K562 (cell line): ENCODE results near the gene NPDC1. TPM values are rescaled to one million over a fixed set of nuclear protein-coding genes. Genes with fewer than 3 reads are reported as not detected.

Experiments
- ATAC-seq: fragments of 200-7000 bp; cut with Tn5 transposase; 3 replicates; pipeline ENCODE4 v1.9.1; 2020; ENCODE audit warnings: moderate library complexity
- BruUV-seq: library from RNA; stranded (reverse); fragments of 400-500 nt; replicated peaks from 2 replicates; lab custom pipeline; 2021; lab: Mats Ljungman, UMichigan
- CTCF ChIA-PET: fragments of 300-600 bp; formaldehyde crosslinking; extraction: SDS; loops from one replicate; lab custom pipeline; 2021; ENCODE audit warnings: low intra/inter-chr PET ratio; lab: Yijun Ruan, JAX
- POLR2A ChIA-PET: fragments of 300-600, 350-650 bp; sonication (Branson Sonifier 250); formaldehyde crosslinking; extraction: SDS; loops from one replicate; lab custom pipeline; 2021; ENCODE audit warnings: antibody characterized with exemption, inconsistent platforms; lab: Yijun Ruan, JAX
- DNase-seq, 4 experiments: peaks; one replicate each; pipeline versions ENCODE4 v3.0.0 to v3.0.0-alpha.2; 2011 to 2018; ENCODE audit warnings: low spot score in 3 of 4, mixed read lengths in 3 of 4; ENCODE audit errors: extremely low read depth in 1 of 4
- FAIRE-seq: peaks from 2 replicates; lab custom pipeline; 2011; peaks lifted over from hg19 to GRCh38; lab: Jason Lieb, UNC
- H2AFZ ChIP-seq: 2 replicates; pipeline ENCODE4 v1.6.0; 2011; ENCODE audit warnings: low read depth, low read length, control low read depth, inconsistent platforms
- H3K27ac ChIP-seq: fragments of 200-600 bp; 3 replicates; pipeline ENCODE4 v1.8.0; 2011; ENCODE audit warnings: low read depth, mild to moderate bottlenecking, control low read depth, inconsistent platforms, low read length, moderate library complexity, mixed read lengths; ENCODE audit errors: extremely low read depth
- H3K27me3 ChIP-seq, 2 experiments: fragments of 300-600 bp in 1 of 2; 2 replicates in 1 of 2; 3 replicates in 1 of 2; pipeline versions ENCODE4 v1.6.0 to v1.8.0; 2011; ENCODE audit warnings: inconsistent platforms in 2 of 2, low read length in 2 of 2, mild to moderate bottlenecking in 1 of 2, mixed read lengths in 1 of 2, moderate library complexity in 1 of 2; ENCODE audit not compliant: control insufficient read depth in 2 of 2, insufficient read depth in 2 of 2
- H3K36me3 ChIP-seq: fragments of 300-600 bp; 3 replicates; pipeline ENCODE4 v1.8.0; 2011; ENCODE audit warnings: mild to moderate bottlenecking, low read length, inconsistent platforms; ENCODE audit not compliant: control insufficient read depth, insufficient read depth
- H3K4me1 ChIP-seq, 2 experiments: fragments of 200-600 bp in 1 of 2; replicated peaks in 1 of 2; 2 replicates in 1 of 2; 3 replicates in 1 of 2; pipeline versions ENCODE4 v1.5.1 to v1.8.0; 2011; ENCODE audit warnings: inconsistent platforms in 2 of 2, low read length in 2 of 2, mild to moderate bottlenecking in 1 of 2, mixed read lengths in 1 of 2, moderate library complexity in 1 of 2; ENCODE audit not compliant: control insufficient read depth in 2 of 2, insufficient read depth in 2 of 2
- H3K4me2 ChIP-seq: 2 replicates; pipeline ENCODE4 v1.6.1; 2011; ENCODE audit warnings: low read length, control low read depth, inconsistent platforms, mixed read lengths; ENCODE audit not compliant: insufficient read depth
- H3K4me3 ChIP-seq: fragments of 200-600 bp; sonication (generic), shearing (Covaris generic); 2 replicates; pipeline ENCODE4 v1.5.1; 2016; ENCODE audit warnings: control low read depth, inconsistent platforms
- H3K79me2 ChIP-seq: fragments of 200-600 bp; 3 replicates; pipeline ENCODE4 v1.8.0; 2011; ENCODE audit warnings: low read length, inconsistent platforms; ENCODE audit not compliant: control insufficient read depth, insufficient read depth
- H3K9ac ChIP-seq, 2 experiments: 2 replicates each; pipeline versions ENCODE4 v1.6.0 to v1.6.1; 2011; ENCODE audit warnings: low read depth in 2 of 2, low read length in 2 of 2, control low read depth in 1 of 2, inconsistent platforms in 1 of 2, mild to moderate bottlenecking in 1 of 2, mixed read lengths in 1 of 2; ENCODE audit not compliant: insufficient read depth in 1 of 2
- H3K9me1 ChIP-seq: one replicate; pipeline ENCODE4 v1.6.0; 2011; ENCODE audit warnings: inconsistent platforms, mild to moderate bottlenecking, low read length, moderate library complexity; ENCODE audit not compliant: control insufficient read depth, insufficient read depth
- H3K9me3 ChIP-seq: replicated peaks from 2 replicates; pipeline ENCODE4 v1.5.1; 2011; ENCODE audit warnings: low read depth, low read length, inconsistent platforms; ENCODE audit not compliant: control insufficient read depth, insufficient read depth
- H4K20me1 ChIP-seq: replicated peaks from 2 replicates; pipeline ENCODE4 v1.6.1; 2011; ENCODE audit warnings: low read length, inconsistent platforms, mixed read lengths; ENCODE audit not compliant: control insufficient read depth, insufficient read depth
- GTF2F1 ChIP-seq: IDR thresholded peaks from 2 replicates; pipeline ENCODE4 v1.6.1; 2011; ENCODE audit warnings: low read depth, low read length, improper control_type of control experiment
- MBD2 ChIP-seq: sonication (generic); IDR thresholded peaks from 2 replicates; pipeline ENCODE4 v1.6.1; 2016; ENCODE audit warnings: low read depth, borderline replicate concordance
- MCM3 ChIP-seq: fragments of 450-650 bp; IDR thresholded peaks from 2 replicates; pipeline ENCODE4 v1.6.1; 2016
- PML ChIP-seq: IDR thresholded peaks from 2 replicates; pipeline ENCODE4 v1.6.1; 2012; ENCODE audit warnings: low read length, inconsistent platforms
- PPARD ChIP-seq: fragments of 250-450 bp; sonication (Bioruptor Pico); IDR thresholded peaks from 2 replicates; pipeline ENCODE4 v1.8.0; 2022; ENCODE audit warnings: inconsistent platforms, mild to moderate bottlenecking, moderate library complexity
- SIN3A ChIP-seq, 2 experiments: fragments of 150-350 bp in 1 of 2; IDR thresholded peaks; 2 replicates each; pipeline ENCODE4 v1.6.1; 2011 to 2016; ENCODE audit warnings: borderline replicate concordance in 2 of 2, low read depth in 2 of 2, low read length in 2 of 2, mild to moderate bottlenecking in 2 of 2, moderate library complexity in 2 of 2; ENCODE audit not compliant: control insufficient read depth in 1 of 2
- SNIP1 ChIP-seq: fragments of 450-650 bp; IDR thresholded peaks from 2 replicates; pipeline ENCODE4 v1.7.1; 2017; ENCODE audit warnings: low read depth, mild to moderate bottlenecking
- SNRNP70 ChIP-seq: fragments of 200-400 bp; formaldehyde crosslinking; optimal IDR thresholded peaks from 2 replicates; pipeline ENCODE3; 2017; ENCODE audit warnings: low read depth, low read length
- ZNF551 ChIP-seq: fragments of 250-450 bp; sonication (Bioruptor Pico); IDR thresholded peaks from 2 replicates; pipeline ENCODE4 v1.5.0; 2021; ENCODE audit warnings: mild to moderate bottlenecking, moderate library complexity
- WGBS: fragments of 100-300 bp; shearing (Covaris generic); methylation state at CpG from one replicate; pipeline ENCODE4 v1.1.6; 2016; ENCODE audit warnings: low coverage, mixed read lengths; ENCODE audit not compliant: insufficient coverage; ENCODE audit errors: missing lambda C conversion rate; 5-methylcytosine and 5-hydroxymethylcytosine counted together
- in situ Hi-C: fragments of 300-500 bp; cut with MboI; formaldehyde crosslinking; loops from 4 replicates; pipeline ENCODE4 v1.15.0; 2018; ENCODE audit warnings: inconsistent platforms, mixed read lengths
- intact Hi-C: fragments of 100-400 bp; cut with micrococcal nuclease; formaldehyde crosslinking; loops from 2 replicates; pipeline ENCODE4 v1.14.2; 2022
- polyA plus RNA-seq, 8 experiments: library from polyadenylated mRNA; depleted of rRNA in 4 of 8; stranded (reverse) in 5 of 8; unstranded in 3 of 8; fragments of >200 nt; fragmentation: Nextera tagmentation in 2 of 8; fragmentation: Illumina TruSeq in 1 of 8; extraction: Ambion mirVana in 2 of 8; extraction: Trizol in 1 of 8; gene quantifications; 2 replicates each; pipeline versions ENCODE4 v1.2.1 to v1.2.3, GENCODE V29; 2011 to 2014; ENCODE audit warnings: inconsistent platforms in 1 of 8, missing spikeins in 1 of 8
- total RNA-seq, 7 experiments: library from RNA; depleted of rRNA in 6 of 7; stranded (reverse); fragments of >200 nt in 6 of 7; fragmentation: Illumina TruSeq in 2 of 7; extraction: Trizol in 2 of 7; gene quantifications; 2 replicates each; pipeline versions ENCODE4 v1.2.1 to v1.2.3, GENCODE V29; 2011 to 2021; ENCODE audit warnings: low replicate concordance in 1 of 7
- TF ChIP-seq, protein P1 (sequence below), 2 experiments: fragments of 150-350 bp in 1 of 2; IDR thresholded peaks; 2 replicates each; pipeline ENCODE4 v1.6.1; 2012 to 2016; ENCODE audit warnings: low read depth in 2 of 2, low read length in 2 of 2, mild to moderate bottlenecking in 1 of 2, moderate library complexity in 1 of 2

The NPDC1 gene
- total and polyA plus RNA-seq, 9 of the 15 experiments (the other 6 are each of a cell fraction or from before 2014, with no cell fraction given) = 0.06 to 2.1 (median 0.53) TPM; not detected in 3

DNA sequence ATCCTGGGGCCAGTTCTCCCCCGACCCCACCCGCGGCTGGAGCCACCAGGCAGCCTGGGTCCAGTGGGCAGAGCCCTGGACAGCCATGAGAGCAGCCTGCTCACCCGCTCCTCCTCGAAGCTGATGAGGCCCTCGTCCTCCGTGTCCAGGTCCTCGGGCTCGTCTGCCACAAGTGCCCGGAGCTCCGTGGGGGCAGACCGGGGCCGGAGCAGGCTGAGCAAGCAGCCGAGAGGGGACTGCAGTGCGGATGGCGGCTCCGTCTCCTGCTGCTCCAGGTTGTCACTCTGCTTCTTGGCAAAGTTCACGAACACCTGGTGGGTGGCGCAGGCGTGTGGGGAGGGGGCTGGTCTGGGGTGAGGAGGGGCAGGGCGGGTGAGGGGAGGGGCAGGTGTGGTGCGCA is 37.7 kb downstream of the NPDC1 start:
- 55% methylated on average over 6 of the region's 22 CpGs for WGBS
- Histone ChIP-seq H3K9me1 (no peaks in the 10 kb centered on the region), H3K36me3 (no peaks in the 10 kb centered on the region), H3K9ac (no peak overlapping the region), H3K27me3 (no peaks in the 10 kb centered on the region), H3K4me2 (no peak overlapping the region), H2AFZ (no peak overlapping the region), H4K20me1 (no peaks in the 10 kb centered on the region), H3K79me2 (no peaks in the 10 kb centered on the region), H3K4me1 (peaks cover 0 to 63% of the 10 kb centered on the region in 2 experiments; a peak in 2 of 5 replicates)
- ATAC-seq = no peak
- ChIA-PET CTCF (no interaction called here), POLR2A (interaction anchor here (1.4 kb wide), 1 partner anchor 16 kb away, joined by 4 read pairs; the partner anchor contains the start of gene PAXX)
- DNase-seq = no peak
- no peak for FAIRE-seq
- no TSS peak for BruUV-seq
- intact Hi-C loops = no loop called here
- in situ Hi-C loops = no loop called here
- TF ChIP-seq SNIP1 (no peak), PML (no peak), SIN3A (IDR thresholded peaks at IDR 0.05; ENCODE audit: borderline replicate concordance in 2 of 2, control insufficient read depth in 1 of 2, low read depth in 2 of 2, low read length in 2 of 2) (no peak), SNRNP70 (no peak)
- TF ChIP-seq, all 486 proteins: peak for 0
- Histone ChIP-seq H3K27ac (no peak overlapping the region), H3K9me3 (0 out of 2 replicates have a peak, but pooled peaks cover 1% of the 10 kb centered on the region), H3K4me3 (no peak overlapping the region)

DNA sequence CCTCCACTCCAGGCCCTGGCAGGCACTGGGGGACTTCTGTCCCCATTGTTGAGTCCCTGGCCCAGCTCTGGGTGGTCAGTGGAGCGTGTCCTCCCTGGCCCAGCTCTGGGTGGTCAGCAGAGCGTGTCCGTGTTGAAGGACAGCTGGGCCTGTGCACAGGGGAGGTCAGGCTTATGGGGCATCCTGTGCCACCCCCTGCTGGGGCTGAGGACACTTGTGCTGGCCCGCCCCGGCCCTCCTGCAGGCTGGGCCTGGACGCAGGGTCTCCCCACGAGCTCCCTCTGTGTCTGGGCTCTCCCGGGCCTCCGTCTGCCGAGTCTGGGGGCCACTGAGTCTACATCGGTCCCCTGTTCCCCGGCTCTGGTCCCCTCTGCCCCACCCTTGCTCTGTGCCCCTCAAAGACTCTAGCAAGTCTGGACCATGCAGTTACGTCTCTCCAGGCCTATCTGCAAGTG is 38.1 kb downstream of the NPDC1 start:
- in situ Hi-C loops = no loop called here
- CTCF ChIA-PET = no interaction called here
- POLR2A ChIA-PET = interaction anchor here (0.5 to 1.4 kb wide), 2 partner anchors 11 to 15 kb away, joined by 3 to 4 read pairs; partner anchors contain the start of gene PAXX
- FAIRE-seq (no peak), ATAC-seq (no peak), DNase-seq (no peak)
- no peaks in the 10 kb centered on the region for H3K9me1 ChIP-seq
- no peak overlapping the region for H3K27ac ChIP-seq
- peaks cover 0 to 59% of the 10 kb centered on the region in 2 experiments; a peak in 2 of 5 replicates for H3K4me1 ChIP-seq
- intact Hi-C loops = no loop called here
- H3K9ac ChIP-seq = peak overlapping the region in 1 of 2 experiments; percentile 36; a peak in 1 of 4 replicates
- no peaks in the 10 kb centered on the region for H4K20me1 ChIP-seq
- H3K79me2 ChIP-seq = no peaks in the 10 kb centered on the region
- H3K4me3 ChIP-seq = no peak overlapping the region
- 49% methylated on average over 13 of the region's 13 CpGs for WGBS
- no peaks in the 10 kb centered on the region for H3K27me3 ChIP-seq
- 0 out of 2 replicates have a peak, but pooled peaks cover 1% of the 10 kb centered on the region for H3K9me3 ChIP-seq
- BruUV-seq = no TSS peak
- no peak overlapping the region for H3K4me2 ChIP-seq
- no peaks in the 10 kb centered on the region for H3K36me3 ChIP-seq
- no peak overlapping the region for H2AFZ ChIP-seq
- TF ChIP-seq MBD2 = no peak
- TF ChIP-seq, protein P1, sequence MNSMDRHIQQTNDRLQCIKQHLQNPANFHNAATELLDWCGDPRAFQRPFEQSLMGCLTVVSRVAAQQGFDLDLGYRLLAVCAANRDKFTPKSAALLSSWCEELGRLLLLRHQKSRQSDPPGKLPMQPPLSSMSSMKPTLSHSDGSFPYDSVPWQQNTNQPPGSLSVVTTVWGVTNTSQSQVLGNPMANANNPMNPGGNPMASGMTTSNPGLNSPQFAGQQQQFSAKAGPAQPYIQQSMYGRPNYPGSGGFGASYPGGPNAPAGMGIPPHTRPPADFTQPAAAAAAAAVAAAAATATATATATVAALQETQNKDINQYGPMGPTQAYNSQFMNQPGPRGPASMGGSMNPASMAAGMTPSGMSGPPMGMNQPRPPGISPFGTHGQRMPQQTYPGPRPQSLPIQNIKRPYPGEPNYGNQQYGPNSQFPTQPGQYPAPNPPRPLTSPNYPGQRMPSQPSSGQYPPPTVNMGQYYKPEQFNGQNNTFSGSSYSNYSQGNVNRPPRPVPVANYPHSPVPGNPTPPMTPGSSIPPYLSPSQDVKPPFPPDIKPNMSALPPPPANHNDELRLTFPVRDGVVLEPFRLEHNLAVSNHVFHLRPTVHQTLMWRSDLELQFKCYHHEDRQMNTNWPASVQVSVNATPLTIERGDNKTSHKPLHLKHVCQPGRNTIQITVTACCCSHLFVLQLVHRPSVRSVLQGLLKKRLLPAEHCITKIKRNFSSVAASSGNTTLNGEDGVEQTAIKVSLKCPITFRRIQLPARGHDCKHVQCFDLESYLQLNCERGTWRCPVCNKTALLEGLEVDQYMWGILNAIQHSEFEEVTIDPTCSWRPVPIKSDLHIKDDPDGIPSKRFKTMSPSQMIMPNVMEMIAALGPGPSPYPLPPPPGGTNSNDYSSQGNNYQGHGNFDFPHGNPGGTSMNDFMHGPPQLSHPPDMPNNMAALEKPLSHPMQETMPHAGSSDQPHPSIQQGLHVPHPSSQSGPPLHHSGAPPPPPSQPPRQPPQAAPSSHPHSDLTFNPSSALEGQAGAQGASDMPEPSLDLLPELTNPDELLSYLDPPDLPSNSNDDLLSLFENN (IDR thresholded peaks at IDR 0.05; ENCODE audit: low read depth in 2 of 2, low read length in 2 of 2) = no peak
- TF ChIP-seq GTF2F1 = no peak
- no peak for TF ChIP-seq ZNF551 (CRISPR knock-in tag)
- no peak for TF ChIP-seq MCM3
- no peak for TF ChIP-seq PPARD (CRISPR knock-in tag)
